GM12864 (cell line): Measurements from ENCODE around the gene MOGAT3.

Experiments
- DNase-seq: peaks from one replicate; pipeline ENCODE4 v3.0.0-alpha.2; 2011; ENCODE audit warnings: low read depth
- H3K4me3 ChIP-seq: 2 replicates; pipeline ENCODE4 v1.5.1; 2011; ENCODE audit warnings: mild to moderate bottlenecking, low read depth, low read length, control low read depth
- CTCF ChIP-seq: IDR thresholded peaks from 2 replicates; pipeline ENCODE4 v1.5.1; 2011; ENCODE audit warnings: low read depth, mild to moderate bottlenecking, moderate library complexity, low read length, control low read depth, inconsistent platforms; ENCODE audit errors: missing control alignments

Gene MOGAT3

DNA sequence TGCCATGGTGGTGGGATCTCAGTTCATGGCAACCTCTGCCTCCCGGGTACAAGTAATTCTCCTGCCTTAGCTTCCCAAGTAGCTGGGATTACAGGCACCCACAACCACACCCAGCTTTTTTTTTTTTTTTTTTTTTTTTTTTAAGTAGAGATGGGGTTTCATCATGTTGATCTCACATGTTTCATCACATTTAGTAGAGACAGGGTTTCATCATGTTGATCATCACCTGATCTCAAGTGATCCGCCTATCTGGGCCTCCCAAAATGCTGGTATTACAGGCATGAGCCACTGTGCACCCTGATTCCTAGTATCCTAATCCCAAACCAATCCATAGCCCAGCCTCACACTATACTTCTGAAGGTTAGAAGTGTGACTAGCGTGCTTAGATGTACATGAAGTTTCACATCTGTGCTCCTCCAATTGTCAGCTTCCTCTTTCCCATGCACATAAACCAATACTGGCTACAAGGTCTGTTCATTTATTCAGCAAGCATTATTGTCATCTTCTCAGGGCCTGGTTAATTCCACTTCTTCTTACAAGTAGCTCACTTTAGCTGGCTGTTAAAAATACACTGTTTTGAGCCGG, 13.9 kb downstream of the MOGAT3 start:
- no peak overlapping the region for H3K4me3 ChIP-seq
- no peak for TF ChIP-seq CTCF
- no peak for DNase-seq

GRCh38 chr7:101186194-101186593, 14.6 kb downstream of the MOGAT3 start:
- H3K4me3 ChIP-seq, result no peak overlapping the region
- TF ChIP-seq CTCF, result no peak
- DNase-seq, result no peak

DNA sequence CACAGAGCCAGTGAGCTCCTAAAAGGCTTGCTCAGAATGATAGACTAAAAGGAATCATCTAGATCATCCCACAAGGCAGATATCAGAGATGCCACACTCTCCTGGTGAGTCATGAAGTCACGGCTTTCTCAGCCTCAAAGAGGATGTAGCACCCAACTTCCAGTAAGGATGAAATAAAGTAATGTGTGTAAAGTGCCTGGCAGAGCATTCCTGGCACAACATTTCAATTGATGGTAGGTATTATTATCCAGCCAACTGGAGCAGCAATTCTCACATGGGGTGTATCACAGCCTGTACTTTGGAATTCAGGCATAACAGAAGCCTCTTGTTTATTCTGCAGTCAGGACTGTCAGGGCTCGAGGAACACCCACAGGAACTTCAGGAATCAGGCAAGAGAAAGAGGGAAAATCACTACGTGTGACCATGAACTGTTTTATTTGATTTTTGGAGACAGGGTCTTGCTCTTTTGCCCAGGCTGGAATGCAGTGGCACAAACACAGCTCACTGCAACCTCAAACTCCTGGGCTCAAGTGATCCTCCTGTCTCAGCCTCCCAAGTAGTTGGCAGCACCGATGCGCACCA, 15.5 kb downstream of the MOGAT3 start:
- H3K4me3 ChIP-seq, result no peak overlapping the region
- no peak for DNase-seq
- no peak for TF ChIP-seq CTCF

DNA sequence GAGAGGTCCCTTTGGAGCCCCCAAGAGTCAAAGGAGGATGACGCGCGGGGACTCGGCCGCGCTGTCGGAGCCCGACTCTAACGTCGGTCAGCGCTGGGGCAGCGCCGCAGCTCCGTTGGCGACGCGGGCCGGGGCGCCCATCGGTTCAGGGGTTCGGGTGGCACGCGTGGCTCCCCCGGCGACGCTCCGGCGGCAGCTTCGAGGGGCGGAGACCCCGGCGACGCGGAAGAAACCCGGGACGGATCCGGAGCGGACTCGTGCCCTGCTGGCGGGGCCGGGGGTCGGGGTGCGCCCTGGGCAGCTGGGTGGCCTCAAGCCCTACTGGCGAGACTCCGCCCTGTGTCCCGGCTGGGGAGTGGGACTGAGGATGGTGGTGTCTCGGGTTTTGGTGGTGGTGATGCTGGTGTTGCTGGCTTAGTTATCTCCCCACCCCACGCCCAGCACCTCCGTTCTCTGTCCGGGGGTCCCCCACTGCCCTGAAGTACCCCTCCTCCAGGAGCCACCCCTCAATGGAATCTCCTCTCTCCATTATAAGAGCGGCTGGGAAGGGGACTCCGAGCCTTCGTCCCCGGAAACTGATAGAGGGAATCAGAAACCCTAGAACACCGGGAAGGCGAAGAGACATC, 20.6 kb downstream of the MOGAT3 start, which contains the start of gene NAT16:
NAT16 (minus strand) TSS at position 164 of the 626 bp plus-strand sequence. CDS start 5,486 bp downstream, outside the sequence.
- DNase-seq, result no peak
- H3K4me3 ChIP-seq, result no peak within 1 kb of the TSS
- TF ChIP-seq CTCF, result no peak

GRCh38 chr7:101179713-101180112, 21.1 kb downstream of the MOGAT3 start:
- H3K4me3 ChIP-seq, result no peak overlapping the region
- TF ChIP-seq CTCF, result no peak
- no peak for DNase-seq

DNA sequence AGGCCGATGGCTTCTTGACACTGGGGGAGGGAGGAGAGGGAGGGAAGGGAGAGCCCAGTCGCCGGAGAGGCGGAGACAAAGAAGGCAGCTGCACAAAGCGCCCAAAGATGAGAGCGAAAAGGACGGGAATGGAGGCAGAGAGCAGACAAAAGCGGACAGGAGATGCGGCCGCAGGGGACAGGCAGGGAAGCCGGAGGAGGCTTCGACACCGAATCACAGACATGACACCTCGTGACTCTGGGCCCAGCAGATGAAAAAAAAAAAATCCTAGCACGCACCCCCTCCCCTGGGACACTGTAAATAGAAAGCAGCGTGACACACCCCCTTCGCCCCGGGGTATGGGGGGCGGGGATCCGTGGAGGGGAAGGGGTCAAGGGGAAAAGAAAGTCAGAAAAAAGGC, 21.7 kb downstream of the MOGAT3 start:
- H3K4me3 ChIP-seq, result no peak overlapping the region
- no peak for DNase-seq
- no peak for TF ChIP-seq CTCF
